ENCODE data around the gene PAK1.

- no peak for TF ChIP-seq CTCF (IDR thresholded peaks at IDR 0.05)
- no peak for TF ChIP-seq POLR2A (IDR thresholded peaks at IDR 0.05)
Measured at GRCh38 chr11:77346906-77347603, 126.8 kb downstream of the PAK1 start.
